ENCODE results near the gene EML5.

- TF ChIP-seq TAF1 (IDR thresholded peaks at IDR 0.05; ENCODE audit: borderline replicate concordance, insufficient read depth, low read length), result no peak
- TF ChIP-seq POLR2AphosphoS5 (IDR thresholded peaks at IDR 0.05; ENCODE audit: low read depth, low read length), result no peak
- no peak for TF ChIP-seq SIN3A (IDR thresholded peaks at IDR 0.05; ENCODE audit: borderline replicate concordance, insufficient read depth, low read length)
- TF ChIP-seq, protein P1, sequence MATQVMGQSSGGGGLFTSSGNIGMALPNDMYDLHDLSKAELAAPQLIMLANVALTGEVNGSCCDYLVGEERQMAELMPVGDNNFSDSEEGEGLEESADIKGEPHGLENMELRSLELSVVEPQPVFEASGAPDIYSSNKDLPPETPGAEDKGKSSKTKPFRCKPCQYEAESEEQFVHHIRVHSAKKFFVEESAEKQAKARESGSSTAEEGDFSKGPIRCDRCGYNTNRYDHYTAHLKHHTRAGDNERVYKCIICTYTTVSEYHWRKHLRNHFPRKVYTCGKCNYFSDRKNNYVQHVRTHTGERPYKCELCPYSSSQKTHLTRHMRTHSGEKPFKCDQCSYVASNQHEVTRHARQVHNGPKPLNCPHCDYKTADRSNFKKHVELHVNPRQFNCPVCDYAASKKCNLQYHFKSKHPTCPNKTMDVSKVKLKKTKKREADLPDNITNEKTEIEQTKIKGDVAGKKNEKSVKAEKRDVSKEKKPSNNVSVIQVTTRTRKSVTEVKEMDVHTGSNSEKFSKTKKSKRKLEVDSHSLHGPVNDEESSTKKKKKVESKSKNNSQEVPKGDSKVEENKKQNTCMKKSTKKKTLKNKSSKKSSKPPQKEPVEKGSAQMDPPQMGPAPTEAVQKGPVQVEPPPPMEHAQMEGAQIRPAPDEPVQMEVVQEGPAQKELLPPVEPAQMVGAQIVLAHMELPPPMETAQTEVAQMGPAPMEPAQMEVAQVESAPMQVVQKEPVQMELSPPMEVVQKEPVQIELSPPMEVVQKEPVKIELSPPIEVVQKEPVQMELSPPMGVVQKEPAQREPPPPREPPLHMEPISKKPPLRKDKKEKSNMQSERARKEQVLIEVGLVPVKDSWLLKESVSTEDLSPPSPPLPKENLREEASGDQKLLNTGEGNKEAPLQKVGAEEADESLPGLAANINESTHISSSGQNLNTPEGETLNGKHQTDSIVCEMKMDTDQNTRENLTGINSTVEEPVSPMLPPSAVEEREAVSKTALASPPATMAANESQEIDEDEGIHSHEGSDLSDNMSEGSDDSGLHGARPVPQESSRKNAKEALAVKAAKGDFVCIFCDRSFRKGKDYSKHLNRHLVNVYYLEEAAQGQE (IDR thresholded peaks at IDR 0.05; ENCODE audit: insufficient read depth in 1 of 2, low read depth in 2 of 2, low read length in 2 of 2), result no peak
Measured at GRCh38 chr14:88808359-88808758, 15.6 kb upstream of the EML5 start.
